ENCODE measurements around the gene ARHGEF28.

ARHGEF28 gene

DNA sequence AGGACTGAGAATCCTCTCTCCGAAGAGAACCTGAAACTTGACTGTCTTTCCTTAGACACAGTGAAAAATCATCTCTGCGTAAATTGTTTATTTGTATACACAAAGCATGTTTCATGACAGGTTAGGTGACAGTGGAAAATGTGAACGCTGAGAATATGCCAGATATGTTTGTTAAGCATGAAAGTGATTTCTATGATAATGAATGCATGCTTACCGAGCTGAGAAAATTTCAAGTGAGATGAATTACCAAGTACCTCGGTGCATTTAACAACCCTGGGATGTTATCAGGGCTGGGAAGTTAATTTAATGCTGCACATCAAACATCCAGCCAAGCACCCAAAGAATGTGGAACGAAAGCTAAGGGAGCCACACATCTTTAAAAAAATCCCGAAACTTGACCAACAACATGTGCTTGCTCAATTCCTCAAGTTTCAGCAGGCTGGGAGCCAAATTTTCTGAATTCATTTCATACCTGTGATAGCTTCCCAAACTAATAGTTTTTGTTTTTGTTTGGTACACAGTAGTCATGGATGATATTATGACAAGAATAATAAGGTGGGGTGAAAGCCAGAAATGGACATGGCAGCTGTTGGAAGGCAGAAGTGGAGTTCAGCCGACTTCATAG is 336.9 kb downstream of the ARHGEF28 start:
- no peak for DNase-seq (ENCODE audit: low read depth, low spot score)

DNA sequence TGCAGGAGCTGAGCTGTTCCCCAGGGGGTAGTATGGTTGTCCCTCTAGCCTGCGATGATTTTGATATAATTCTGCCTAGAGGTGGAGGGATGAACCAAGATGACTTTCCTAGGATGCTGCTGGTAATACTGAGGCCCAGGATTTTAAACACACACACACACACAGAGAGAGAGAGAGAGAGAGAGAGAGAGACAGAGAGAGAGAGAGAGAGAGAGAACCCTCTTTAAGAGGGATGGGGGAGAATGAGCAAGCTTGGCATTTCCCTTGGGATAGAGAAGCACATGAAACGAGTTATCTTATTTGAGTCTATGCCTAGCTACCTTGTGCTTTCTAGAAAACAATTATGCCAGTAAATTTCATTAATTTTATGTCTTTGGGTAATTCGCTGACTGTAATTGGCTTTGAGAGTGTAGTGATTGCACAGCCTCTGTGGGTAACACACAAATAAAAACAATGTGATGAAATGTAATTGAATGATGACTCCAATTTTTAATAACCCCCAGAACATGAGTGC is 338.4 kb downstream of the ARHGEF28 start:
- no peak for DNase-seq (ENCODE audit: low read depth, low spot score)

DNA sequence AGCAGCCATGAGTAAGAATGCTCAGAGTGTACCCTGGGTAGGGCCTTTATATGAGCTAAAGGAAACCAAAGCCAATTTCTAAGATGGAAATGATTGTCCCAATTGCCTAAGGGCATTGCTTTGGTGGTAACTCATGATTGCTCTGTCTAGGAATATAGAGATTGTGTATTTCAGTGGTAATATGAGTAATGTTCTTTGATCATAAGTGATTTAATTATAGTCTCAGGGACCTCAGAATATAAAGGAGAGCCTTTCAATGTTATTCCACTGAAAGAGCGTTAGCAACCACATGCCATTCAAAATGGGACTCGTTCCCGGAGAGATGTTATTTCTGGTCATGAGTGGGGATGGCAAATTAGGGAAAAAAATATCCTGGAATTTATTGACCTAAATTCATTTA is 340.5 kb downstream of the ARHGEF28 start:
- DNase-seq (ENCODE audit: low read depth, low spot score), result no peak

DNA sequence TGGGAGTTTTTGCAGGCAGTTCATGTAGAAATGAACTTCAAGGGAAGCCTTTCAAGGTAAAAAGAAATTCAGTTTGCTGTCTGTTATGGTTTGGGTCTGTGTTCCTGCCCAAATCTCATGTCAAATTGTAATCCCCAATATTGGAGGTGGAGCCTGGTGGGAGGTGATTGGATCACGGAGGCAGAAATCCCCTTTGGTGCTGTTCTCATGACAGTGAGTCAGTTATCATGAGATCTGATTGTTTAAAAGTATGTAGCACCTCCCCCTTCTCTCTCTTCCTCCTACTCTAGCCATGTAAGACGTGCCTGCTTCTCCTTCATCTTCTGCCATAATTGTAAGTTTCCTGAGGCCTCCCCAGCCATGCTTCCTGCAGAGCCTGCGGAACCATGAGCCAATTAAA is 341.4 kb downstream of the ARHGEF28 start:
- no peak for DNase-seq (ENCODE audit: low read depth, low spot score)

DNA sequence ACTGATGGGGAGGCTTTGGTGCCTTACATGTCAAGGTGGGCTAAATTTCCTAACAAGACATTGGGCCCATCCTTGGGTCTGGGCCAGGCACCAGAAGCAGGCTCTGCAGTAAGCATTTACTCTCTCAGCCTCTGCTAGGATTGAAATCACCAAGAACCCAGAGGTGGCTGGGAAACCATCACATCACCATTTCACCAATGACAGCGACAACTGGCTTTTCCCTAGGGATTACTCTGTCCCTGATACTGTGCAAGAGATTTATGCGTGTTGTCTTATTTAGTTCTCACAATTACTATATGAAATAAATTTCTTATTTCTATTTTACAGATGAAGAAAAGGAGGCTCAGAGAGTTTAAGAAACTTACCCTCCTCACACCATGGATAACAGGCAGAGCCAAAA is 342.2 kb downstream of the ARHGEF28 start:
- DNase-seq (ENCODE audit: low read depth, low spot score), result no peak

DNA sequence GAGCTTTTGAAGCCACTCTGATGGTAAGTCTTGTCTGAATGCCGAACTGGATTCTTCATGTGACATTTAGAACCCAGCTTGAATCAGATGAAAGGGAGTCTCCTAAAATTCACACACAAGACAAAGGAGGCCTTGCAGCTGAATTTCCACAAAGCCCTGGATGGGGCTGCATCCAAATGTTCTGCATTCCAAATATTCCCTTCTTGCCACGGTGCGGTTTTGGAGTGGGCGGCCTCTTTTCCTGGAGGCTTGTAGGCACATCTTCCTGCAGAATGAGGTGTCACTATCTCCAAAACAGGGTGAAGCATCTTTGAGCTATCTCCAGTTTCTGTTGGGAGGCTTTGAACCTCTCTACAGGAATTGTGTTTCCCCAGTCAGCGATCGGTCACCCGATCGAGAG is 342.7 kb downstream of the ARHGEF28 start:
- DNase-seq (ENCODE audit: low read depth, low spot score), result no peak

DNA sequence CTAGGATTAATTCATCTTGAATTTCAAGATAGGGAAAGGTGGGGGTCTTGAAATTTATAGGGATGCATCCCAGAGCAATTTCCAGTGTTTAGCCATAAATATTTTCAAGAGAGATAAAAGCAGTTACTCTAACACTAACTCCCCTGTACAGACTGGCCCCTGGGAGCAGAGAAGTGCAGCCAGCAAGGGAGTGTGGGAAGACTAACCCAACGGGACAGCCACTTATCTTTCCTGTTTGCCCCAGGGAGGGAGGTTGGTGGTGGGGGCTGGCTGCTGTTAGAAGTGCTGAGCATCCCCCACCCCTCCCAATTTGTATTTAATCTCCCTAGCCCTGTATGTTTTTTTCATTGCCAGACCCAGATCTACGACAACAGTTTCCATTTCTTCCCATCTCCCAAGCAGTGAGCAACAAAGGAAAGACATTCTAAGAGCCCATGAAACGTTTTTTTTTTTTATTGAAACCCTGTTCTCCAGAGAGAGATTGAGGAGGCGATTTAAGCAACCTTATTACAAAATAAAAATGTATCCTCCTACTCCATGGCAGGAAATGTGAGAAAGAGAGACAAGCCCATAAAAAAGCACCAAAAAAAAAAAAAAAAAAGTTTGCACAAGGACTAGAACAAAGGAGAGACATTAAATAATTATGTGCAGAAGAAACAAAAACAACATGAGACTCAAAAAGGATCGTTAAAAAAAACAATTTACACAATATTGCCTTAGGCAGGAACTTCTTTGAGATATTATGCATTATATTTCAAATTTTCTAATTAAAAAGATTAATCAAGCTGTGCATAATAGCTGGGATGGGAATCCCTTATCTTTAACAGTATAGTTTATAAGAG is 343.4 kb downstream of the ARHGEF28 start:
- no peak for DNase-seq (ENCODE audit: low read depth, low spot score)

DNA sequence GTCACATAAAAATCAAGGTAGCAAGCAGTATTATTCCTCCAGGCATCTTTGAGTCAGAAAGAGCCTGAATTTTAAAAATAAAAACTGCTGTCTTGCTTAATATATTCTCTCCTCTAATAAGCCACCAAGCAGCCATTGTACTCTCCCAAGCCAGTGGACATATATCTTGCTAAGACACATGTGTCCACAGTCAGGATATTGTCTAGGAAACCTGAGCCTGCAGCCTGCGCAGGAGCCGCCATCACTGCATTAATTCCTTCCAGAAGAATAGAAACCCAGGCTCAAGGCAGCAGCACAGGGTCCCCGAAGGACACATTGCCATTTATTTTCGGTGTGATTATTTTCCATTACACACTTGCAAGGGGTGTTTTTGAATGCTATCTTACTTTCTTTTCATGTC is 345.3 kb downstream of the ARHGEF28 start:
- DNase-seq (ENCODE audit: low read depth, low spot score), result no peak

DNA sequence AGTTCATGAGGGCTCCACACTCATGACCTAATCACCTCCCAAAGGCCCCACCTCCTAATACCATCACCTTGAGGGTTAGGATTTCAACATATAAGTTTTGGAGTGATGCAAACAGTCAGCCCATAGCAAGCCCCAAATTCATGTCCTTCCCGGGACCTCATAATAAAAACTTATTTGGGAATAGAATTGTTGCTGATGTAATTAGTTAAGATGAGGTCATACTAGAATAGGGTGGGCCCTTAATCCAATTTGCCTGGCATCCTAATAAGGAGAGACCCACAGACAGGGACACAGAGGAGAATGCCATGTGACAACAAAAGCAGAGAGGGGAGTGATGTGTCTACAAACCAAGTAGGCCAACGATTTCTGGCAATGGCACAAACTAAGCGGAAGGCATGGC is 347.1 kb downstream of the ARHGEF28 start:
- no peak for DNase-seq (ENCODE audit: low read depth, low spot score)

DNA sequence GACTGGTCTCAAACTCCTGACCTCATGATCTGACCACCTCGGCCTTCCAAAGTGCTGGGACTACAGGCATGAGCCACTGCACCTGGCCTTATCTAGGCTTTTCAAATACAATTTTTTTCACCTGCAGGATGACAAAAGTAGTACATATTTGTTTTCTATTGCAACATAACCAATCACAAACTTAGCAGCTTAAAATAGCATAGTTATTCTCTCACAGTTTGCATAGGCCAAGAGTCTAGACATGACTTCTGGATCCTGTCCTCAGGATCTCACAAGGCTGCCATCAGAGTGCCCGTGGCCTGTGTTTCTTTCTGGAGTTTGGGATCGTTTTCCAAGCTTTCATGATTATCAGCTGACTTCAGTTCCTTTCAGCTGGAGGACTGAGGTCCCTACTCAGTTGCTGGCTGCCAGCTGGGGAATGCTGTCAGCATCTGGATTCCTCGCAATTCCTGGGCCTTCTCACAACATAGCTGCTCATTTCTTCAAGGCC is 348.9 kb downstream of the ARHGEF28 start:
- DNase-seq (ENCODE audit: low read depth, low spot score), result no peak

DNA sequence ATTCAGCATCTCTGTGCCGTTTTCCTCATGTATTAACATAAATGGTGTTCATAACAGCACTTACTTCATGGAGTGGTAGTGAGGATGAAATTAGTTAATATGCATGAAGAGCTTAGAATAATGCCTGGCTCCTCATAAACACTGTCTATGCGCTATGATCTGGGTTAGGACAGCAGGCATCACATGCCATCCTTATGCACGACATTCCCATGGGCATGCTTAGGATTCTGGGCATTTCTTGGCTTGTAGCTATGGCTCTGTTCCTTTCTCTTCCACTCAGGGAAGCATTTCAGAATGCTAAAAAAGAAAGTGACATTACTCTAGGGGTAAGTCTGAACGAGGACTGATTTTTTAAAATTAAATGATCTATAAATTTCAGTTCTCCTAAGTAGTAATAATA is 349.8 kb downstream of the ARHGEF28 start:
- DNase-seq (ENCODE audit: low read depth, low spot score), result no peak

DNA sequence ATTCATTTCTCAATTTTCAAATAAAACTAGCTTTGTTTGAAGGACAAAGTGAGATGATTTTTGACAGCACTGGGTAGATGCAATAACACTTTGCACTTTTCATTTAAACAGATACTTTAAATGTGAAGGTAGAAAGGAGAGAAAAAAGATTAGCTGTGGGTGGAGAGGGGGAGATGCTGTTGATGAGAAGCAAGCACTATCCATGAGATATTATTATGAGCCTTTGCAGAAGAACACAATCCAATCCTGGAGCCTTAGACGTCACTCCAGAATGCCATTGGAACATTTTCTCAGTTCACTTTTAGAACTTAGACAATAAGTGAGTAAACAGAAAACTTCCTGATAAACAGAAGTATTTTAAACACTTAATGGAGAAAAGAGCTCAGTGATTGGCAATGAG is 351.1 kb downstream of the ARHGEF28 start:
- no peak for DNase-seq (ENCODE audit: low read depth, low spot score)

DNA sequence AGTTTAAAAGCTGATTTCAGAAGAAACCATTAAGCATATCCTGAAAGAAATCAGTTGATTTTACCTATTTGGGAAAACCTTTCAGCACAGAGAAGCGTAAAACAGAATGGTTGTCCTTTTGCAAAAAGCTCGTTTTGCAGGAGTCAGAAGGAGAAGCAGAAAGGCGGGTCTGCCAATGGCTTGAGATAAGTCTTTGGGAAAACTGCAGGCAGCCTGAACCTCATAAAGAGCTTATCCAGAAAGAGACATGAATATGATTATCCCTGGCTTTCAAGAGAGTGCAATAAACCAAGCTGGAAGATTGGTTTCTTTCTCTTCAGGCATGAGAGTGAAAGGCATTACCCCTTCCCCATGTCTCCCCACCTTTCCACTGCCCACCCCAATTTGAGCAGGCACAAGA is 353.3 kb downstream of the ARHGEF28 start:
- DNase-seq (ENCODE audit: low read depth, low spot score), result no peak

DNA sequence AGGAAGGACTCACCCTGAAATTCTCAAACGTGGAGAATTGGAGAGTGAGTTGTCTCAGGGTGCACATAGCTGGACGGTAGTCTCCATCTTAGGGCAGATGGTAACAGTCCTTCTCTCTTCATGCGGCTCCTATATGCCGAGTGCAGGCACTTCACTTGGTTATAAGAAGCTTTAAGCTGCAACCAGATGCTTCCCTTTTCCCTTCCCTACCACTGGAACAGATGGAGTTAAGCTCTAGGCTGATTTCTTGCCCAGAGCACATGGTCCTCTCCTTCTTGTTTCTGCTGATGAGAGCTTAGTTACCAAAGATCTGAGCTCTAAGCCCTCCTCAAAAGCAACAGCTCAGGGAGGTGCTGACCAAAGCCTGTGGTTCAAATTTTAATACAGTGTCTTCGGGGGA is 355.7 kb downstream of the ARHGEF28 start:
- no peak for DNase-seq (ENCODE audit: low read depth, low spot score)

DNA sequence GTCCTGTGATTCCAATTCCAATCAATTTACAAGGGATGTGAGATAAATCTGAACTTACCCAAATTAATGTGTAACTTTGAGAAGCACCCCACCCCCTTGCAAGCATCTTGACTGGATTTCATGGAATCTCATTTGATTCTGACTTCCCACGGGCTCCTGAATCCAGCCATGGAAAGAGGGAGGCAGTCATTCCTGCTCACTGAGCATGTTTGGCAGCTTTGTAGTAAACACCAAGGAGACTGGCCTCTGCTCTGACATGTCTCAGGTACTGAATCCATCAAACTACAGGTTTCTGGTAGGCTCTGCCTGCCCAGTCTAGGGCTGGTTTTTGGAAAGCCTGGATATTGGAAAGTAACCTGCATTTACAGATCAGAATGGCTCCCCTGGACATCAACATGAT is 357.6 kb downstream of the ARHGEF28 start:
- no peak for DNase-seq (ENCODE audit: low read depth, low spot score)

DNA sequence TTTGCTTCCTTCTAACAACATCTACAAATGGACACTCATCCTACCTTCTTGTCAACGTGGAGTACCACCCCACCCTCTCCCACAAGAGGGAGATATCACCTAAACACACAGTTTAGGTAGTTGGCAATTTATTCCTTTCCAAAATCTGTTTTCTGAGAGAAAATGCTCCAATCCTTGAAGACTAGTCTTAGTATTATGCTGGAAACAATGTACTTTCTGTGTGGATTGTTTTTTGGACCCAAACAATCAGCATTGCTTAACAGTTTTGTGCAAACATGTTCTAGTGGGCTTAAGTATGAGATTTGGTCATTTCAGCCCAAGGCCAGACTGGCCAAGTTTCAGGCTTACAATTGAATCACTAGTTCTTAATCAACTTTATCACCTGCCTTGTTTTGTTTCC is 359.1 kb downstream of the ARHGEF28 start:
- DNase-seq (ENCODE audit: low read depth, low spot score), result no peak

DNA sequence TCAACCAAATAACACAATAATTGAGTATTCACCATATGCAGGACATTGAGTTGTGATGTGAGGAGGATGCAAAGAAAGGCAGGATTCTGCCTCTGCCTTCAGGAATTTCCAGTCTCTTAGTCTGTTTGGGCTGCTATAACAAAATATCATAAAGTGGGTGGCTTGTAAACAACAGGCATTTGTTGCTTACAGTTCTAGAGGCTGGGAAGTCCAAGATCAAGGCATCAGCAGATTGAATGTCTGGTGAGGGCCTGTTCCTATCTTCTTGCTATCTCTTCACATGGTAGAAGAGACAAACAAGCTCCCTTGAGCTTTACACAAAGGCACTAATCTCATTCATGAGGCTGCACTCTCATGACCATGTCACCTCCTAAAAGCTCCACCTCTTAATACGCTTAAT is 360.7 kb downstream of the ARHGEF28 start:
- DNase-seq (ENCODE audit: low read depth, low spot score), result no peak

DNA sequence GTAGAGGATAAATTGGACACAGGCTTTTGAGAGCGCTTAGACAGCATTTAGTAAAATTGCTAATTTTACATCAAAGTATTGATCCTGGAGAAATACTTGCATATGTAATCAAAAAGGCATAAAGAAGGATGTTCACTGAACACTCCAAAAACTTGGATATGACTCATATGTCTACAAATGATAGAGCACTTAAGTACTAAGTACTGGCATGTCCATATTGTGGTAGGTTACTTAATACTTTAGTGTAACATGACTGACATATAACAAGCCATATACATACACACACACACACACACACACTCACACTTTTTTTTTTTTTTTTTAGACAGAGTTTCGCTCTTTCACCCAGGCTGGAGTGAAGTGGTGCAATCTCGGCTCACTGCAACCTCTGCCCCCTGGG is 361.9 kb downstream of the ARHGEF28 start:
- no peak for DNase-seq (ENCODE audit: low read depth, low spot score)

DNA sequence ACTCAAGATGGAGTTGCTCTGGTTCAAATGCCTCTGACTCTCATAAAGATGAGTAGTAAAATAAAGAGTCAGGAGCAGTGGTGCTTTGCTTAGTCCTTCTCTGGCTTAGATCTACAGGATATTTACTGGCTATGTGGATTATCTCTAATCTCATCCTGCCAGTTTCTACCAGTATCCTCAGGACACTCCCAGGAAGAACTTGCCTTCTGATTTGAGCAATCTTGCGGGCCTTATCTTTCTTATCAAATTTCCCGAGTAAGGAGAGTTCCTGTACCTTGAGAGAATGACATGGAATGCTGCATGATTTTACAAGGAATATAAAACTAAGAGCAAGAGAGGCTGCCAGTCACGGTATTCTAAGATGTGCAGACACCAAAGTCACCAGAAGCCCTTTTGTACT is 364.0 kb downstream of the ARHGEF28 start:
- DNase-seq (ENCODE audit: low read depth, low spot score), result no peak
